Umbilical cord (tissue), 2 donors: ENCODE measurements around the gene CAPN15. TPM values are rescaled to one million over a fixed set of nuclear protein-coding genes. Genes with fewer than 3 reads are reported as not detected.
A peak's percentile ranks its signal among the peaks of the same experiment; 100 is the strongest.

Source experiments
- DNase-seq: peaks from one replicate; pipeline ENCODE4 v3.0.0-alpha.2; 2015; ENCODE audit warnings: low spot score
- total RNA-seq: library from RNA; depleted of rRNA; stranded (reverse); fragments of >200 nt; gene quantifications from one replicate; pipeline ENCODE4 v1.2.3, GENCODE V29; 2014; ENCODE audit warnings: low replicate concordance; ENCODE audit not compliant: insufficient read depth

CAPN15 gene
- total RNA-seq, 1 donor from 2014 or later = 26.5 TPM

GRCh38 chr16:577796-578195 lies 50.3 kb downstream of the CAPN15 start:
- no peak for DNase-seq

GRCh38 chr16:578232-578869 lies 50.8 kb downstream of the CAPN15 start:
- DNase-seq = no peak

GRCh38 chr16:578870-579405 lies 51.4 kb downstream of the CAPN15 start:
- peak; percentile 63 for DNase-seq

- DNase-seq = no peak
Observed at GRCh38 chr16:580141-580945, 52.8 kb downstream of the CAPN15 start.

- no peak for DNase-seq
Observed at GRCh38 chr16:580946-581498, 53.5 kb downstream of the CAPN15 start.

GRCh38 chr16:582218-582613 lies 54.7 kb downstream of the CAPN15 start:
- no peak for DNase-seq

- no peak for DNase-seq
Observed at GRCh38 chr16:582614-583331, 55.3 kb downstream of the CAPN15 start.

GRCh38 chr16:583470-583814 lies 55.9 kb downstream of the CAPN15 start:
- DNase-seq = no peak

- no peak for DNase-seq
Observed at GRCh38 chr16:583815-584591, 56.5 kb downstream of the CAPN15 start.

GRCh38 chr16:585351-585750 lies 57.8 kb downstream of the CAPN15 start:
- DNase-seq = no peak

GRCh38 chr16:586047-586644 lies 58.6 kb downstream of the CAPN15 start:
- no peak for DNase-seq

GRCh38 chr16:586645-587590 lies 59.4 kb downstream of the CAPN15 start:
- DNase-seq = no peak

GRCh38 chr16:588639-588888 lies 61.1 kb downstream of the CAPN15 start:
- peak; percentile 57 for DNase-seq

- peak; percentile 98 for DNase-seq
Observed at GRCh38 chr16:588889-589657, 61.6 kb downstream of the CAPN15 start.

- peak; percentile 99 for DNase-seq
Observed at GRCh38 chr16:589658-590187, 62.2 kb downstream of the CAPN15 start, which contains the start of gene RAB40C. RAB40C (plus strand) TSS chr16:590066; CDS start chr16:590292, 226 bp downstream.

GRCh38 chr16:590188-590814 lies 62.8 kb downstream of the CAPN15 start:
- DNase-seq = peak; percentile 47

- no peak for DNase-seq
Observed at GRCh38 chr16:590815-591200, 63.3 kb downstream of the CAPN15 start.

- DNase-seq = no peak
Observed at GRCh38 chr16:591231-591630, 63.7 kb downstream of the CAPN15 start.
